Karpas-422 (cell line): Measurements from ENCODE around the gene TIGD1. TPM values are rescaled to one million over a fixed set of nuclear protein-coding genes. Genes with fewer than 3 reads are reported as not detected.

Source experiments
- DNase-seq: peaks from one replicate; pipeline ENCODE4 v3.0.0-alpha.2; 2015
- H2AFZ ChIP-seq: fragments of 200-600 bp; sonication (generic); 2 replicates; pipeline ENCODE4 v1.6.1; 2014; ENCODE audit warnings: antibody characterized with exemption, low read length, mixed read lengths
- H3K27ac ChIP-seq: fragments of 200-600 bp; sonication (generic); 2 replicates; pipeline ENCODE4 v1.5.1; 2014; ENCODE audit warnings: mild to moderate bottlenecking, low read length, moderate library complexity
- H3K27me3 ChIP-seq: fragments of 200-600 bp; sonication (generic); 2 replicates; pipeline ENCODE4 v1.6.1; 2014; ENCODE audit warnings: low read length, mixed read lengths
- H3K36me3 ChIP-seq: fragments of 200-600 bp; sonication (generic); 2 replicates; pipeline ENCODE4 v1.6.1; 2014; ENCODE audit warnings: low read length, mixed read lengths; ENCODE audit not compliant: insufficient read depth
- H3K4me1 ChIP-seq: fragments of 200-600 bp; sonication (generic); 2 replicates; pipeline ENCODE4 v1.6.1; 2014; ENCODE audit warnings: mild to moderate bottlenecking, low read length, mixed read lengths
- H3K4me2 ChIP-seq: fragments of 200-600 bp; sonication (generic); 2 replicates; pipeline ENCODE4 v1.6.1; 2014; ENCODE audit warnings: low read length, low read depth, mild to moderate bottlenecking; ENCODE audit not compliant: poor library complexity, severe bottlenecking
- H3K4me3 ChIP-seq: fragments of 200-600 bp; sonication (generic); 2 replicates; pipeline ENCODE4 v1.5.1; 2014; ENCODE audit warnings: mild to moderate bottlenecking, antibody characterized with exemption, low read length, mixed read lengths
- H3K79me2 ChIP-seq: fragments of 200-600 bp; sonication (generic); 2 replicates; pipeline ENCODE4 v1.6.1; 2014; ENCODE audit warnings: mild to moderate bottlenecking, low read length, mixed read lengths
- H3K9ac ChIP-seq: fragments of 200-600 bp; sonication (generic); 2 replicates; pipeline ENCODE4 v1.6.0; 2014; ENCODE audit warnings: low read length
- H3K9me2 ChIP-seq: fragments of 200-600 bp; sonication (generic), shearing (Covaris generic); replicated peaks from 2 replicates; pipeline ENCODE4 v1.6.0; 2014; ENCODE audit warnings: mild to moderate bottlenecking, low read length, moderate library complexity; ENCODE audit not compliant: insufficient read depth
- H3K9me3 ChIP-seq: fragments of 300-700, 200-600 bp; sonication (generic); 2 replicates; pipeline ENCODE4 v1.6.1; 2014; ENCODE audit warnings: low read length, mixed read lengths
- H4K20me1 ChIP-seq: fragments of 200-600 bp; sonication (generic); 2 replicates; pipeline ENCODE4 v1.6.1; 2014; ENCODE audit warnings: mild to moderate bottlenecking, antibody characterized with exemption, low read length, low read depth; ENCODE audit not compliant: insufficient read depth
- total RNA-seq: library from RNA; depleted of rRNA; stranded (reverse); fragments of >200 nt; shearing (Covaris generic); gene quantifications from 2 replicates; pipeline ENCODE4 v1.2.3, GENCODE V29; 2014; ENCODE audit warnings: low replicate concordance; rRNA removed

Gene TIGD1
- total RNA-seq: 14.9 and 20.6 TPM in 2 replicates

- Histone ChIP-seq H3K27me3 (no peaks in the 10 kb centered on the region), H2AFZ (peak within 1 kb of the TSS; percentile 40; the same call in 1 of the 2 replicates), H3K4me2 (peak within 1 kb of the TSS; percentile 92), H4K20me1 (peaks cover 24% of the 10 kb centered on the region; the same call in 1 of the 2 replicates), H3K4me1 (peaks cover 25% of the 10 kb centered on the region), H3K36me3 (peaks cover 30% of the 10 kb centered on the region; the same call in 1 of the 2 replicates), H3K79me2 (peaks cover 82% of the 10 kb centered on the region), H3K9me3 (no peaks in the 10 kb centered on the region), H3K27ac (peak within 1 kb of the TSS; percentile 85), H3K4me3 (peak within 1 kb of the TSS; percentile 78), H3K9me2 (no peaks in the 10 kb centered on the region), H3K9ac (peak within 1 kb of the TSS; percentile 99)
- peak; percentile 97 for DNase-seq
Measured at GRCh38 chr2:232550354-232551249, at the start of gene TIGD1, which contains the start of gene EIF4E2. Gene TIGD1 (minus strand): TSS chr2:232550557. CDS start chr2:232549882, 675 bp downstream. Gene EIF4E2 (plus strand): TSS chr2:232550689. CDS start chr2:232550725, 36 bp downstream.

- Histone ChIP-seq H3K27ac (no peak overlapping the region), H4K20me1 (no peaks in the 10 kb centered on the region), H3K27me3 (no peaks in the 10 kb centered on the region; the same call in 1 of the 2 replicates), H3K9me2 (no peaks in the 10 kb centered on the region), H3K79me2 (no peaks in the 10 kb centered on the region), H3K36me3 (no peaks in the 10 kb centered on the region), H3K9me3 (no peaks in the 10 kb centered on the region), H3K4me2 (no peak overlapping the region), H2AFZ (no peak overlapping the region), H3K4me1 (no peaks in the 10 kb centered on the region), H3K4me3 (no peak overlapping the region), H3K9ac (no peak overlapping the region)
- DNase-seq: no peak
Measured at GRCh38 chr2:232598293-232598692, 47.9 kb upstream of the TIGD1 start.

GRCh38 chr2:232597362-232598079 is 47.2 kb upstream of the TIGD1 start:
- Histone ChIP-seq H3K4me2 (no peak overlapping the region), H3K27ac (no peak overlapping the region), H3K79me2 (no peaks in the 10 kb centered on the region), H3K9ac (no peak overlapping the region), H3K4me3 (no peak overlapping the region), H3K36me3 (no peaks in the 10 kb centered on the region), H3K9me2 (no peaks in the 10 kb centered on the region), H2AFZ (no peak overlapping the region), H3K4me1 (no peaks in the 10 kb centered on the region), H3K9me3 (no peaks in the 10 kb centered on the region), H3K27me3 (no peaks in the 10 kb centered on the region; the same call in 1 of the 2 replicates), H4K20me1 (no peaks in the 10 kb centered on the region)
- DNase-seq: no peak

- Histone ChIP-seq H3K36me3 (no peaks in the 10 kb centered on the region), H4K20me1 (no peaks in the 10 kb centered on the region), H3K4me3 (no peak overlapping the region), H3K27ac (no peak overlapping the region), H3K4me1 (no peaks in the 10 kb centered on the region), H3K4me2 (no peak overlapping the region), H3K9me3 (no peaks in the 10 kb centered on the region), H2AFZ (no peak overlapping the region), H3K79me2 (no peaks in the 10 kb centered on the region), H3K27me3 (no peaks in the 10 kb centered on the region), H3K9ac (no peak overlapping the region), H3K9me2 (no peaks in the 10 kb centered on the region)
- no peak for DNase-seq
Measured at GRCh38 chr2:232593982-232594381, 43.6 kb upstream of the TIGD1 start.

- no peak overlapping the region for H3K4me2 ChIP-seq
- no peaks in the 10 kb centered on the region for H3K36me3 ChIP-seq
- no peaks in the 10 kb centered on the region for H3K4me1 ChIP-seq
- H3K27me3 ChIP-seq: no peaks in the 10 kb centered on the region
- DNase-seq: no peak
- H2AFZ ChIP-seq: no peak overlapping the region
- no peak overlapping the region for H3K27ac ChIP-seq
- no peaks in the 10 kb centered on the region for H3K9me2 ChIP-seq
- no peaks in the 10 kb centered on the region for H4K20me1 ChIP-seq
- no peak overlapping the region for H3K4me3 ChIP-seq
- H3K9ac ChIP-seq: no peak overlapping the region
- H3K9me3 ChIP-seq: no peaks in the 10 kb centered on the region
- no peaks in the 10 kb centered on the region for H3K79me2 ChIP-seq
Measured at GRCh38 chr2:232592772-232593395, 42.5 kb upstream of the TIGD1 start.

GRCh38 chr2:232588680-232589585 is 38.6 kb upstream of the TIGD1 start:
- Histone ChIP-seq H3K4me2 (no peak overlapping the region), H3K79me2 (no peaks in the 10 kb centered on the region), H3K9me3 (no peaks in the 10 kb centered on the region), H3K36me3 (no peaks in the 10 kb centered on the region), H3K27ac (no peak overlapping the region), H3K9ac (no peak overlapping the region), H2AFZ (no peak overlapping the region), H3K4me3 (no peak overlapping the region), H3K4me1 (no peaks in the 10 kb centered on the region), H3K9me2 (no peaks in the 10 kb centered on the region), H3K27me3 (no peaks in the 10 kb centered on the region), H4K20me1 (no peaks in the 10 kb centered on the region)
- DNase-seq: no peak

GRCh38 chr2:232588031-232588430 is 37.7 kb upstream of the TIGD1 start:
- Histone ChIP-seq H3K27ac (no peak overlapping the region), H3K27me3 (no peaks in the 10 kb centered on the region), H3K36me3 (no peaks in the 10 kb centered on the region), H3K4me2 (no peak overlapping the region), H3K9ac (no peak overlapping the region), H4K20me1 (no peaks in the 10 kb centered on the region), H3K79me2 (no peaks in the 10 kb centered on the region), H2AFZ (no peak overlapping the region), H3K4me1 (no peaks in the 10 kb centered on the region), H3K4me3 (no peak overlapping the region), H3K9me2 (no peaks in the 10 kb centered on the region), H3K9me3 (no peaks in the 10 kb centered on the region)
- no peak for DNase-seq
